ENCODE measurements around the gene UBE2M. TPM values are rescaled to one million over a fixed set of nuclear protein-coding genes. Genes with fewer than 3 reads are reported as not detected.
"Not testable (repeated sequence)": the region's sequence is repeated elsewhere in the genome, so short reads cannot be mapped to it uniquely, and the experiment has no call there.

The UBE2M gene
- total and polyA plus RNA-seq, 4 experiments from 2014 or later, result 12.4 to 58.3 (median 39.5) TPM

- H3K36me3 ChIP-seq (ENCODE audit: insufficient read depth, low read length); H3K27ac ChIP-seq (ENCODE audit: low read depth, low read length); intact Hi-C loops (cut with micrococcal nuclease); H3K4me3 ChIP-seq (ENCODE audit: low read length in 2 of 2); H3K27me3 ChIP-seq (ENCODE audit: insufficient read depth, low read length); H3K4me3 Mint-ChIP-seq; H3K9me3 Mint-ChIP-seq; CTCF ChIA-PET (ENCODE audit: partially characterized antibody); DNase-seq; H3K36me3 Mint-ChIP-seq; H3K9me3 ChIP-seq (ENCODE audit: control insufficient read depth in 1 of 2, low read length in 2 of 2): not testable (repeated sequence)
- Mint-ChIP-seq H3K4me1 (peaks cover 9 to 18% (median 10%) of the 10 kb centered on the region in 4 donors), H3K27ac (peak overlapping the region in 4 of 7 donors; percentile 63 to 91 (median 76)), H3K27me3 (peaks cover 0 to 13% of the 10 kb centered on the region in 2 donors)
- POLR2A ChIA-PET (ENCODE audit: partially characterized antibody), result interaction anchor here (0.9 to 1.4 kb wide), 3 partner anchors 16 to 25 kb away, joined by 3 to 16 read pairs (median 3); partner anchors contain the start of genes CHMP2A and ZBTB45
- peaks cover 15% of the 10 kb centered on the region for H3K4me1 ChIP-seq (ENCODE audit: insufficient read depth, low read length)
Observed at GRCh38 chr19:58539169-58539559, 19.2 kb downstream of the UBE2M start.

- POLR2A ChIA-PET (ENCODE audit: partially characterized antibody), result interaction anchor here (0.9 to 1.4 kb wide), 4 partner anchors 16 to 37 kb away, joined by 3 to 16 read pairs (median 3); partner anchors contain the start of genes CHMP2A and ZBTB45
- H3K4me1 Mint-ChIP-seq, result peaks cover 3 to 11% (median 5%) of the 10 kb centered on the region in 4 donors
- H3K36me3 Mint-ChIP-seq, result no peaks in the 10 kb centered on the region
- H3K27ac Mint-ChIP-seq, result peak overlapping the region in 5 of 7 donors; percentile 47 to 91 (median 72)
- Histone ChIP-seq H3K4me3 (ENCODE audit: low read length in 2 of 2) (peak overlapping the region in 1 of 2 donors; percentile 37), H3K9me3 (ENCODE audit: control insufficient read depth in 1 of 2, low read length in 2 of 2) (no peaks in the 10 kb centered on the region), H3K27me3 (ENCODE audit: insufficient read depth, low read length) (no peaks in the 10 kb centered on the region), H3K4me1 (ENCODE audit: insufficient read depth, low read length) (peaks cover 15% of the 10 kb centered on the region), H3K27ac (ENCODE audit: low read depth, low read length) (no peak overlapping the region), H3K36me3 (ENCODE audit: insufficient read depth, low read length) (no peaks in the 10 kb centered on the region)
- peaks cover 0 to 10% of the 10 kb centered on the region in 2 donors for H3K27me3 Mint-ChIP-seq
- peak overlapping the region; percentile 41 to 79 (median 66) for H3K4me3 Mint-ChIP-seq
- no peaks in the 10 kb centered on the region for H3K9me3 Mint-ChIP-seq
- intact Hi-C loops (cut with micrococcal nuclease), result no loop called here
- CTCF ChIA-PET (ENCODE audit: partially characterized antibody), result interaction anchor here (0.8 kb wide), 1 partner anchor 19 kb away, joined by 3 read pairs; the partner anchor contains the start of gene ZBTB45
- DNase-seq, result peak in 2 of 5 donors; percentile 33 to 36
Observed at GRCh38 chr19:58538257-58539168, 19.9 kb downstream of the UBE2M start.

- peak overlapping the region in 3 of 7 donors; percentile 8 to 68 (median 9) for H3K27ac Mint-ChIP-seq
Observed at GRCh38 chr19:58536852-58537798, 21.3 kb downstream of the UBE2M start.

GRCh38 chr19:58535857-58536256, 22.6 kb downstream of the UBE2M start:
- DNase-seq, result no peak
- Mint-ChIP-seq H3K27me3 (peaks cover 2 to 13% of the 10 kb centered on the region in 2 donors), H3K4me3 (no peak overlapping the region), H3K36me3 (no peaks in the 10 kb centered on the region), H3K9me3 (no peaks in the 10 kb centered on the region), H3K4me1 (peaks cover 0 to 10% (median 4%) of the 10 kb centered on the region in 4 donors), H3K27ac (no peak overlapping the region)
- Histone ChIP-seq H3K4me1 (ENCODE audit: insufficient read depth, low read length) (peaks cover 15% of the 10 kb centered on the region), H3K36me3 (ENCODE audit: insufficient read depth, low read length) (no peaks in the 10 kb centered on the region), H3K27me3 (ENCODE audit: insufficient read depth, low read length) (no peaks in the 10 kb centered on the region), H3K9me3 (ENCODE audit: control insufficient read depth in 1 of 2, low read length in 2 of 2) (no peaks in the 10 kb centered on the region), H3K4me3 (ENCODE audit: low read length in 2 of 2) (no peak overlapping the region), H3K27ac (ENCODE audit: low read depth, low read length) (no peak overlapping the region)
- ChIA-PET CTCF (ENCODE audit: partially characterized antibody) (interaction anchor here (1.0 kb wide), 1 partner anchor 16 kb away, joined by 3 read pairs; the partner anchor contains the start of gene ZBTB45), POLR2A (ENCODE audit: partially characterized antibody) (interaction anchor here (0.7 kb wide), 1 partner anchor 7 kb away, joined by 3 read pairs; no protein-coding TSS in a partner anchor)
- intact Hi-C loops (cut with micrococcal nuclease), result no loop called here

More at GRCh38 chr19:58536852-58537798, 21.3 kb downstream of the UBE2M start:
- intact Hi-C loops (cut with micrococcal nuclease), result no loop called here
- no peaks in the 10 kb centered on the region for H3K9me3 ChIP-seq (ENCODE audit: control insufficient read depth in 1 of 2, low read length in 2 of 2)
- Mint-ChIP-seq H3K36me3 (no peaks in the 10 kb centered on the region), H3K4me1 (peaks cover 0 to 10% (median 4%) of the 10 kb centered on the region in 4 donors), H3K9me3 (no peaks in the 10 kb centered on the region), H3K27me3 (peaks cover under 1 to 8% of the 10 kb centered on the region in 2 donors), H3K4me3 (peak overlapping the region in 4 of 8 donors; percentile 24 to 60 (median 38))
- H3K4me3 ChIP-seq (ENCODE audit: low read length in 2 of 2), result no peak overlapping the region
- no peak overlapping the region for H3K27ac ChIP-seq (ENCODE audit: low read depth, low read length)
- no peaks in the 10 kb centered on the region for H3K27me3 ChIP-seq (ENCODE audit: insufficient read depth, low read length)
- DNase-seq, result no peak
- no peaks in the 10 kb centered on the region for H3K36me3 ChIP-seq (ENCODE audit: insufficient read depth, low read length)
- H3K4me1 ChIP-seq (ENCODE audit: insufficient read depth, low read length), result peaks cover 15% of the 10 kb centered on the region
- POLR2A ChIA-PET (ENCODE audit: partially characterized antibody), result interaction anchor here (1.0 kb wide), 1 partner anchor 38 kb away, joined by 3 read pairs; no protein-coding TSS in a partner anchor
- CTCF ChIA-PET (ENCODE audit: partially characterized antibody), result no interaction called here

GRCh38 chr19:58531034-58531840, 27.2 kb downstream of the UBE2M start:
- Mint-ChIP-seq H3K4me3 (no peak overlapping the region), H3K4me1 (no peaks in the 10 kb centered on the region), H3K36me3 (no peaks in the 10 kb centered on the region), H3K9me3 (peaks cover 0 to 3% (median 0%) of the 10 kb centered on the region in 8 donors), H3K27me3 (peaks cover 2 to 8% of the 10 kb centered on the region in 2 donors), H3K27ac (no peak overlapping the region)
- CTCF ChIA-PET (ENCODE audit: partially characterized antibody), result no interaction called here
- Histone ChIP-seq H3K27me3 (ENCODE audit: insufficient read depth, low read length) (no peaks in the 10 kb centered on the region), H3K4me1 (ENCODE audit: insufficient read depth, low read length) (no peaks in the 10 kb centered on the region), H3K4me3 (ENCODE audit: low read length in 2 of 2) (no peak overlapping the region), H3K36me3 (ENCODE audit: insufficient read depth, low read length) (no peaks in the 10 kb centered on the region), H3K9me3 (ENCODE audit: control insufficient read depth in 1 of 2, low read length in 2 of 2) (no peaks in the 10 kb centered on the region), H3K27ac (ENCODE audit: low read depth, low read length) (no peak overlapping the region)
- POLR2A ChIA-PET (ENCODE audit: partially characterized antibody), result interaction anchor here (1.1 kb wide), 1 partner anchor 11 kb away, joined by 6 read pairs; the partner anchor contains the start of gene ZBTB45
- intact Hi-C loops (cut with micrococcal nuclease), result no loop called here
- DNase-seq, result no peak

GRCh38 chr19:58529405-58529804, 29.0 kb downstream of the UBE2M start:
- H3K27me3 Mint-ChIP-seq, result peaks cover 2 to 8% of the 10 kb centered on the region in 2 donors
- H3K27ac ChIP-seq (ENCODE audit: low read depth, low read length), result no peak overlapping the region
- H3K27me3 ChIP-seq (ENCODE audit: insufficient read depth, low read length), result no peaks in the 10 kb centered on the region
- no peaks in the 10 kb centered on the region for H3K9me3 ChIP-seq (ENCODE audit: control insufficient read depth in 1 of 2, low read length in 2 of 2)
- H3K36me3 ChIP-seq (ENCODE audit: insufficient read depth, low read length), result no peaks in the 10 kb centered on the region
- no peak for DNase-seq
- H3K27ac Mint-ChIP-seq, result peak overlapping the region in 1 of 7 donors; percentile 35
- intact Hi-C loops (cut with micrococcal nuclease), result no loop called here
- H3K4me1 ChIP-seq (ENCODE audit: insufficient read depth, low read length), result no peaks in the 10 kb centered on the region
- no peak overlapping the region for H3K4me3 ChIP-seq (ENCODE audit: low read length in 2 of 2)
- H3K4me3 Mint-ChIP-seq, result no peak overlapping the region
- CTCF ChIA-PET (ENCODE audit: partially characterized antibody), result interaction anchor here (1.5 kb wide), 2 partner anchors 9 to 15 kb away, joined by 3 to 9 read pairs; partner anchors contain the start of gene ZBTB45
- H3K9me3 Mint-ChIP-seq, result peaks cover 0 to 3% (median 0%) of the 10 kb centered on the region in 8 donors
- no peaks in the 10 kb centered on the region for H3K4me1 Mint-ChIP-seq
- no peaks in the 10 kb centered on the region for H3K36me3 Mint-ChIP-seq
- POLR2A ChIA-PET (ENCODE audit: partially characterized antibody), result no interaction called here

Measured in CD4-positive, alpha-beta memory T cell (primary cell).